Fibroblast of pulmonary artery (primary cell): Measurements from ENCODE around the gene VPS16.
A peak's percentile ranks its signal among the peaks of the same experiment; 100 is the strongest.

Experiments
- DNase-seq: peaks from one replicate; pipeline ENCODE4 v3.0.0-alpha.2; 2010; ENCODE audit warnings: low read depth
- H3K4me3 ChIP-seq: replicated peaks from 2 replicates; pipeline ENCODE4 v1.5.1; 2011; ENCODE audit warnings: low read depth, mild to moderate bottlenecking, control low read depth, low read length, moderate library complexity
- CTCF ChIP-seq: IDR thresholded peaks from 2 replicates; pipeline ENCODE4 v1.5.1; 2011; ENCODE audit warnings: mild to moderate bottlenecking, control low read depth, low read length, inconsistent platforms; ENCODE audit errors: missing control alignments

Gene VPS16

GRCh38 chr20:2864626-2865025, 24.1 kb downstream of the VPS16 start:
- H3K4me3 ChIP-seq = no peak overlapping the region
- no peak for DNase-seq
- no peak for TF ChIP-seq CTCF

GRCh38 chr20:2865101-2865500, 24.6 kb downstream of the VPS16 start:
- H3K4me3 ChIP-seq = no peak overlapping the region
- TF ChIP-seq CTCF = no peak
- DNase-seq = no peak

- no peak overlapping the region for H3K4me3 ChIP-seq
- TF ChIP-seq CTCF = peak; percentile 7
- DNase-seq = no peak
Observed at GRCh38 chr20:2865630-2866029, 25.1 kb downstream of the VPS16 start.

GRCh38 chr20:2866236-2866635, 25.7 kb downstream of the VPS16 start:
- no peak for TF ChIP-seq CTCF
- no peak for DNase-seq
- H3K4me3 ChIP-seq = no peak overlapping the region

GRCh38 chr20:2867081-2867864, 26.7 kb downstream of the VPS16 start:
- no peak for DNase-seq
- no peak overlapping the region for H3K4me3 ChIP-seq
- TF ChIP-seq CTCF = no peak

- no peak overlapping the region for H3K4me3 ChIP-seq
- no peak for DNase-seq
- TF ChIP-seq CTCF = no peak
Observed at GRCh38 chr20:2869381-2869780, 28.8 kb downstream of the VPS16 start.

GRCh38 chr20:2871111-2871465, 30.5 kb downstream of the VPS16 start:
- H3K4me3 ChIP-seq = no peak overlapping the region
- peak; percentile 45 for DNase-seq
- TF ChIP-seq CTCF = no peak
